Activated CD8-positive, alpha-beta memory T cell treated with anti-CD3 and anti-CD28 coated beads, Interleukin-2, amount 50 U/mL, for 48 hours (primary cell): ENCODE data around the gene ZNF710.
"Not testable (repeated sequence)": the region's sequence is repeated elsewhere in the genome, so short reads cannot be mapped to it uniquely, and the experiment has no call there.

Source experiments
- DNase-seq: peaks from one replicate; pipeline ENCODE4 v3.0.0-alpha.2; 2020

ZNF710 gene

DNA sequence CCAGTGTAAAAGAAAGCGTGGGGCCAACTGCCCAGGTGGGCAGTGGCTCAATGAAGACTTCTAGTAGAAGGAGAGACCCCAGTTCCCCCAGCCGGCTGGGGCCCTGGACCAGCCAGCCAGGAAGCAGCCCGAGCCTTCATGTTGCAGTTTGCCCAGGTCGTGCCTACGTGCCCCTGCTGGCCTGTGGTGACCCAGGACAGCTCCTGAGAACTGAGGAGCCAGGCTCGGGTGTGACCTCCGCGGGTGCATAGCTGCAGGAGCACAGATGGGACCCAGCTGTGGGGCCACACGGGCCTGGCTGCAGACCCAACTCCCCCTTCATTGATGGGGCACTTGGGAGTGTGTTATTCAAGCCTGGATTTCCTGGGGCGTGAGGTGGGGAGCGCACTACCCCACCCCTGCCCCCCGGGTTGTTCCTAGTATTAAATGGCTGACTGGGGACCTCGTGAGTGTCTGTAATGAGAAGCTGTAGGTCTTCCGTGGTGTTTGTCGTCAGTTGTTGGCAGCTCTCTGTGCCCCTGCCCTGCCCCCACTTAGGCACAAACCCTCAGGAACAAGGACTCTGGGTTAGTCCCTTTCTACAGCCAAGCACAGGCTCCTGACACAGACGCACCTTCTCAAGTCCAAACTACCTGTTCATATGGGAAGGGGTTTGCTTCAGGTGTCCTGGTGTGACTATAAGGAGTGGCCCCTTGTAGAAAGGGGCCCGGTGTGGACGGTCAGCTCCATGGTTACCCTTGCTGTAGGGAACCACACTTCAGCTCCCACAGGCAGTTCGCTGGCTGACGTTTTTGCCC lies 62.0 kb downstream of the ZNF710 start:
- no peak for DNase-seq

GRCh38 chr15:90063770-90064247 lies 62.7 kb downstream of the ZNF710 start:
- no peak for DNase-seq

GRCh38 chr15:90064911-90065681 lies 64.0 kb downstream of the ZNF710 start:
- DNase-seq, result no peak

DNA sequence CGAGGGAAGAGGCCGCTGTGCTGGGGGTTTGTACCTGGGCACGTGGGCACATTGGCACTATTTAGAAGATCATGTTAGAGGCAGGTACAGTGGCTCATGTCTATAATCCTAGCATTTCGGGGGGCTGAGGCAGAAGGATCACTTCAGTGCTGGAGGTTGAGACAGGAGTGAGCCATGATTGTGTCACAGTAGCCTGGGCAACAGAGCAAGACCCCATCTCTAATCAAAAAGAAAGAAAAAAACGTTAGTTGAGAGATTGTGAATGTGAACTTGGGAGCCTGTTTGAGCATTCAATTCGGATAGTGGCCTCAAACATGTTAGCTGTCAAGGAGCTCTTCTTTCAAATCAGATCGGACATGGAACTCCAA lies 64.5 kb downstream of the ZNF710 start:
- DNase-seq, result no peak

- DNase-seq, result no peak
Observed at GRCh38 chr15:90067181-90067952, 66.2 kb downstream of the ZNF710 start.

GRCh38 chr15:90067953-90068606 lies 67.0 kb downstream of the ZNF710 start:
- DNase-seq, result no peak

DNA sequence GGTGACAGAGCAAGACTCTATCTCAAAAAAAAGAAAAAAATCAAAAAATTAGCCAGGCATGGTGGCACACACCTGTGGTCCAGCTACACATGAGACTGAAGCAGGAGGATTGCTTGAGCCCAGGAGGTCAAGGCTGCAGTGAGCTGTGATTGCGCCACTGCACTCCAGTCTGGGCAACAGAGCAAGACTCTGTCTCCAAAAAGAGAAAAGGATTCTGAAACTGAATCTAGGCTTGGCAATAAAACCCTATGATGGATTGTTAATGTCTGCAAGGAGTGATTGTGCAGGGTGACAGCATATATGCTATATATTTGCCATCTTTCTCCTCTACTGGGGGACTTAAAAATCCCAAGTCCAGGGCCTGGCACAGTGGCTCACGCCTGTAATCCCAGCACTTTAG lies 69.5 kb downstream of the ZNF710 start:
- not testable (repeated sequence) for DNase-seq

GRCh38 chr15:90071220-90071807 lies 70.2 kb downstream of the ZNF710 start:
- DNase-seq, result peak; percentile 79

- DNase-seq, result no peak
Observed at GRCh38 chr15:90072978-90073640, 72.0 kb downstream of the ZNF710 start.

- no peak for DNase-seq
Observed at GRCh38 chr15:90074023-90074422, 72.9 kb downstream of the ZNF710 start.

GRCh38 chr15:90074916-90075315 lies 73.8 kb downstream of the ZNF710 start:
- DNase-seq, result no peak

DNA sequence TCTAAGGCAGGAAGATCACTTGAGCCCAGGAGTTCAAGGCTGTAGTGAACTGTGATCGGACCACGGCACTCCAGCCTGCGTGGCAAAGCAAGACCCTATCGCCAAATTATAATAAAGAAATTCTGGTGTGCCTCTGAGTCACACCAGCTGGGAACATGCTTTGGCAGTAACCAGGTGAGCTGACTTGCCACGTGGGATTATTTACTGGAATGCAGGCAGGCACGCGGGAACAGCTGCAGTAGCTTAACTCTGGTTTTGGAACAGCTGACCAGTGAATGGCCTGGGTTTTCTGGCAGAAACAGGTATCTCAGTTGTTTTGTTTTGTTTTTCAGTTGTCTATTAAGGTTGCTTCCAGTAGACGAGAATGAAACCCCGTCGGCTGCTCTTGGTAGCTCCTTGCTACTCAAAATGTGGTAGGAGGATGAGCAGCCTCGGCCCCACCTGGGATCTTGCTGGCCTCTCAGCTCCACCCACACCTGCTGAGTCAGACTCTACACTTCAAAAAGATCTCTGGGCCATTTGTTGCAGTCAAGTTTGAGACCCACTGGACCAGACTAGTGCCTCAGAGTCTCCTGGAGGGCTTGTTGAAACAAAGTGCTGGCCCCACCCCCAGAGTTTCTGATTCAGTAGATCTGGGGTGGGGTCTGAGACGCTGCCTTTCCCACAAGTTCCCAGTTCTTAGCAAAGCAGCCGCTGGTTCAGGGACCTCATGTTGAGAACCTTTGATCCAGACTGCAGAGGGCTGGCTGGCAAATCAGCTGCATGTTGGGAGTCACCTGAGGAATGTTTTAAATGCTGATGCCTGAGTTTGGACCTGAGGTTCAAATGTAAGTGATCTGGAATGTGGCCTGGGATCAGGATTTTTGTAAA lies 74.5 kb downstream of the ZNF710 start:
- no peak for DNase-seq

DNA sequence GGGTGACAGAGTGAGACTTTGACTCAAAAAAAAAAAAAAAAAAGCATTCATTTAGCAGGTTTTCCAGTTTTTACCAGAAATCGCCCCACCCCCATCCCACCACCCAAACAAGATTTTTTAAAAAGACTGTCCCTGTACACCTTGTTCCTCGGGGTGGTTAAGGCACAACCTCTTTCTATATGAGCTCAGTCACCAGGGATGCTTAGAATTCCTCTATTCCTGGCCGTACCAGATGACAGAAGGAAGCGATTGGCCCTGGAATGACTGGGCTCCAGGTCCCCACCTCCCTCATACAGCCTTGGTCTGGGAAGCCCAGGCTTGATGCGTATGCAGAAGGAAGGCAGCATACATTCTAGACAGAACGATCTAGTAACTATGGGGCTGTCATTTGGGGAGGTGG lies 75.6 kb downstream of the ZNF710 start:
- DNase-seq, result no peak

GRCh38 chr15:90078965-90079364 lies 77.8 kb downstream of the ZNF710 start:
- no peak for DNase-seq

GRCh38 chr15:90079619-90080457 lies 78.7 kb downstream of the ZNF710 start:
- no peak for DNase-seq

- DNase-seq, result no peak
Observed at GRCh38 chr15:90080458-90080755, 79.3 kb downstream of the ZNF710 start.

DNA sequence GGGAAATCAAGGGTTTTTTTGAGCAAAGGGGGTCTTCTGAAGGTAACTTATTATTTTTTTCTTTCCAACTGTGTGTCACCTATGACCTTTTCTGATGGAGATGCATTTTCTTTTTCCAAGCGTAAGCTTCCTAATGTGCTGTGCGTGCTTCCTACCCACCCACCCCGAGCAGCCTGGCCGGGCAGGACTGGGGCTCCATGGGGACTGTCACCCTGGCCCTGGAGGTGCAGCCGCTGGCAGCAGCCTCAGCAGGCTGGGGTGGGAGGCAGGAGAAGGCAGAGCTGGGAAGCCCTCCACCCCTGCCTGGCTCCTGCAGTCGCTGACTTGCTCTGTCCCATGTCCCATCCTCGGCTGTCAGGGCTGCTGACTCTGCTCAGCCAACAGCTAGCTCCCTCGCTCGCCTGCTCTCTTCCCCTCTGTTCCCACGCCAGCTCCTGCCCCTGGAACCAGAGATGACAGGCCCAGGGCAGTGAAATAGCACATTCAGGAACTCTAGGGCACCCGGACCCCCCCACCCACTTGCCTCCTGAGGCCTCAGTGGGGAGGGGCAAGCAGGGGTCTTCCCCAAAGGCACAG lies 79.8 kb downstream of the ZNF710 start:
- no peak for DNase-seq

- no peak for DNase-seq
Observed at GRCh38 chr15:90082140-90082715, 81.1 kb downstream of the ZNF710 start.

GRCh38 chr15:90083419-90083818 lies 82.3 kb downstream of the ZNF710 start:
- no peak for DNase-seq
